ENCODE results near the gene TTC23.
"Not testable (repeated sequence)": the region's sequence is repeated elsewhere in the genome, so short reads cannot be mapped to it uniquely, and the experiment has no call there.

Gene TTC23

DNA sequence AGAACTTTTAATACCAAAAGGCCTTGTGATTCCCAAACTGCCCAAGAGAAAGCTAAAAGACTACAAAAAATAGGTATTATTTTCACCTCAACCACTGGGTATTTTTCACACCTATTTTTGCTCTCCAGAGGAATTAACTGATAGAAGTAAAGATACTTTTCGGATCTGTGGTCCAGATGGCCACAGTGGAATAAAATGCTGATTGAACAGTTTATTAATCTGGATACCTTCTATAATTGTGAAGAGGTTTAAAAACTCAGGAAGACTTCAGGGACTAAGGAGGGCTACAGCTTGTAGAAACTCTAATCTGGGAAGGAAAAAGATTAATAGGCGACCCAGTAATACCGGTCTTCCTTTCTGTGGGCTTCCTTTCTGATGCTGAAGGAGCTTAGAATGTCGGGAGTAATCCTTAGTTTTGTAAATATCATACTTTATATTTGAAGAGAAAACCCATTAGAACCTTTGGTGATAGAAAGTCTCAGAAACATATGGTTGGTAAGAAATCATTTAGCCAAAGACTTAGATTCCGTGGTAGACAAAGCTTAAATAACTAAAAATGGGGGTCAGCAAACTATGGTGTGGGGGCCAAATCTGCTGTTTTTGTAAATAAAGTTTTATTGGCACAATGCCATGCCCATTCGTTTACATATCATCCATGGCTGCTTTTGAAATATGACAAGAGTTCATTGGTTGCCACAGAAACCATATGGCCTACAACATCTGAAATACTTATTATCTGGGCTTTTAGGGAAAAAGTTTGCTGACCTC, 47.8 kb downstream of the TTC23 start:
- no peak for DNase-seq (ENCODE audit: low read depth, low spot score)

DNA sequence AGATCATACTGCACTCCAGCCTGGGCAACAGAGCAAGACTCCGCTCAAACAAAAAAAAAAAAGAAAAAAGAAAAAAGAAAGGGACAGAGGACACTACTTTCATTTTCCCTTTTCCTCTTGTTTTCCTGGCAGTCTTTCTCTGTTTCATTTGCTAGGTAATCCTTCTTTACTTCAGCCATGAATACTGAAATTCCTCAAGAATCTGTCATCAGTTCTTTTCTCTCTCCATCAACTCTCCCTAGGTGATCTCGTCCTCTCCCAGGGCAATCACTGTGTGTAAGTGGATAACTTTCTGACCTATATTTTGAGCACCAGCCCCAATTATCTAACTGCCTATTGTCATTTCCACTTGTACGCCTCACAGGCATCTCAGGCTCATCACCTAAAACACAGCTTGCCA, 51.5 kb downstream of the TTC23 start:
- DNase-seq (ENCODE audit: low read depth, low spot score): no peak

DNA sequence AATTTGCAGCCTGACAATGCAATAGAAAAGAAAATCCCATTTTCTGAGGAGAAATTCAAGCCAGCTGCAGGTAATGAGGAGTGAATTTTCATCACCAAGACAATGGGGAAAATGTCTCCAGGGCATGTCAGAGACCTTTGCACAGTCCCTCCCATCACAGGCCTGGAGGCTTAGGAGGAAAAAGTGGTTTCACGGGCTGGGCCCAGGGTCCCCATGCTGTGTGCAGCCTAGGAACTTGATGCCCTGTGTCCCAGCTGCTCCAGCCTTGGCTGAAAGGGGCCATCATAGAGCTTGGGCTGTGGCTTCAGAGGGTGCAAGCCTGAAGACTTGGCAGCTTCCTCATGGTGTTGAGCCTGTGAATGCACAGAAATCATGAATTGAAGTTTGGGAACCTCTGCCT, 57.2 kb downstream of the TTC23 start:
- DNase-seq (ENCODE audit: low read depth, low spot score): not testable (repeated sequence)

DNA sequence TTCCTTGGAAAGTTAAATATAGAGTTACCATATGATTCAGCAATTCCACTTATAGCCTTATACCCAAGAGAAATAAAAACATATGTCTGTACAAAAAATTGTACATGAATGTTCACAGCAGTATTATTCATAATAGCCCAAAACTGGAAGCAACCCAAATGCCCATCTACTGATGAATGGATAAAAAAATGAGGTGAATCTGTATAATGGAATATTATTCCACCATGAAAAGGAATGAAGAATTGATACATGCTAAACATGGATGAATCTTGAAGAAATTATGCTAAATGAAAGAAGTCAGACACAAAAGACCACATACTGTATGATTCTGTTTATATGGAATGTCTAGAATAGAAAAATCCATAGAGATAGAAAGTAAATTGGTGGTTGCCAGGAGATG, 61.4 kb downstream of the TTC23 start:
- DNase-seq (ENCODE audit: low read depth, low spot score): no peak

DNA sequence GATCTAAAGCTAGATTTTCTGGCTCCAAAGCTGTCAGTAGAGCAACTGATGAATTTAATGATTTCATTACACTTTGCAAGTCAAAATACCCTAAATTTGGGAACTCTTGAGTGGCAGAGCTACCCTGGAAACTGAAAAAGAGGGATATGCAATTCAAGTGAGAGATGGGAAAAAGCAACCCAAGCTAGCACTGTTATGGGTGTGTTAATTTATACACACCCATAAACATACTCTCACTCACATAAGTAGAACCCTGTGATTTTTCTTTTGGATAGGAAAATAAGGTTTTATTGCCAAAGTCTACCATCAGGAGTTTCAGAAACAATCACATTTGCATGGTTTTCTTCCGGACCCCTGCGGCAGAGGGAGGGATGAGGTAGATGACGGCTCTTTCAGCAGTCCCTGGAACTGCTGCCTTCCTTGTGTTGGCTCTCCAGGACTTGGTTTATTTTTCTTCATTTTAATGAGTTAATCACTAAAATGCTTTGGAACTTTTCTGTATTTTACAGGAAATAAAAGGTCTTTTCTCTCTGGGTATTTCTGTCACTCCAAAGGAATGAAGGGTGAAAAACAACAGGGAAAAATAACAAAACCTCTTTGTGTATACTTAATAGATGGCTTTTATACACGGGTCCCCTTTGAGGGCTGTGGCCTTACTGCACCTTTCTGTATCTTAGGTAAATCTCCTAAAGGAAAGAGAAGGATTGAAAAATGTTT, 63.8 kb downstream of the TTC23 start:
- no peak for DNase-seq (ENCODE audit: low read depth, low spot score)

DNA sequence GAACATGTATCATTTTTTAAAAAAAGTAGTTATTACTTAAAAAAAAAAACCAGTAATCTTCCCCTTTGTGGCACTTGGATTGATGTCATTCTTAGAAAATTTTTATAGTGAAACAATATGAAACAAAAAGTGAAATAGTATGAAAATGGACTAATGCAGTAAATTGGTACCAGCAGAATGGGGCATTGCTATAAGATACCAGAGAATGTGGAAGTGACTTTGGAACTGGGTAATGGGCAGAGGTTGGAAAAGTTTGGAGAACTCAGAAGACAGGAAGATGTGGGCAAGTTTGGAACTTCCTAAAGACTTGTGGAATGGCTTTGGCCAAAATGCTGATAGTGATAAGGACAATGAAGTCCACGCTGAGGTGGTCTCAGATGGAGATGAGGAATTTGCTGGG, 66.6 kb downstream of the TTC23 start:
- DNase-seq (ENCODE audit: low read depth, low spot score): no peak

DNA sequence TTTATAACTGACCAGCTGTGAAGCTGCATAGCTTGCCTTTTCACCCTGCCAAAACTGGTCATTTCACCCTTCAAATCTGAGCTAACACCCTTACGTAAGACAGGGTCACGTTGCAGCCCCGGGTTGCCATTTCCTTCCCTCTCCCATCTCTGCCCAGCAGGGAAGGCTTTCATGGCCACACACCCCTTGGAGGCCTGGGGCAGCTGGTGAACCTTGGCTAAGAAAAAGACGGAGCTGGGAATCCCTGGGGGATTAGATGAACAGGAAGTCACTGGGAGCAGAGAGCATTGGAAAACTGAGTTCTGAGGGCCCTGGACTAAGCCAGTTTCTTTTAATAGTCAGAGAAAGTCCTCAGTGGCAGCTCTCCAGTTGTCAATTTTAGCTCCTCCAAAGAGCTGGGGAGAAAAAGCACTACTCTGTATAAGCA, 67.8 kb downstream of the TTC23 start:
- DNase-seq (ENCODE audit: low read depth, low spot score): no peak

DNA sequence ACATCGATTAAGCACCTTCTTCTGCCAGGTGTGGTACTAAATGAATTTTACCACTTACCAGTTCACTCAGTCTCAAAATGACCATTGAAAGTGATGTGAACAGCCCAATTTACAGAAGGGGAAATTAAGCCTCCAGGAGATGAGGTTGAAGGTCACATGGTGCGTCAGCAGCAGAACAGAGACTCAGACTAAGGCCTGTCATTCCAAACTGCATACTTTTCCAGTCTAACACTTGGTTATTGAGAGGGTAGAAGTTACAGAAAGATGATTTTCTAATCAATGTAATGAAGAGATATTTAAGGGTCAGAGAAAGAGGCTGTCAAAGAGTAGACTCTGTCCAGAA, 68.4 kb downstream of the TTC23 start:
- DNase-seq (ENCODE audit: low read depth, low spot score): no peak

DNA sequence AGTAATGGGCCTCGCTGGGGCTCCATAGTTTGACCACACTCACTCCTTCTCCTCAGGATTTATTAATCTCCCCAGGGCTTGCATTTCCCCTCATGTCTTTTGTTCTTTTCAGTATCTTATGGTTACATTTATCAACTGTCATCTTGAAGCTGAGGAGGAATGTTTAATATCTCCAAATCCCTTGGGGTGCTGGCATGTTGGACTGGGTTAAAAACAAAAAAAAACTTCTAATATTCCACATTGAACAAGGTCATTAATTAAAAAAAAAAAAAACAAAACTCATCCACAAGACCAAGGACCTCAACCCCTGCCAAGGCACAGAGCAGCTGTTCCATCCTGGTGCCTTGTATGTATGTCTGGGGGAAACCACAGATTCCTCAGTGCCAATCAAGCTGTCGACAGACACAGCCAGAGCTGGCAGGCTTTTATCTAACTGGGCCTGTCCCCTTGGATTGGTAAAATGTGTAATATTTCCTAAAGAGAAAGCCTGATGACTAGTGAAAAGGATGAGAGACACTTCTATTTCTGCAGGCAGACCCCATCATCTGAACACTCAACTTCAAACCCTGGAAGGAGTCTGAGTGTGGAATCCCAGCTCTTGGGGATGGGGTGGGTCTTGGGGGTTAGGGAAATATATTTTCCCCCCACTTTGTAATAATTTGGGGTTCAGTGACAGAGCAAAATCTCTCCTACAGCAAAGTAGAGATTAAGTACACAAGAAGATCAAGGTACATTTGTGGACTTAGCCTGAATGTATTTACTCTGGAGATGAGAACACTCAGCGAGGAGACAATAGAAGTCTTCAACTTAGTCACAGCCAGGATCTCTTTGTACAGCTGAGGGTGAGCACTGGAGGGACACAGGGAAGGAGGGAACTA, 69.1 kb downstream of the TTC23 start:
- DNase-seq (ENCODE audit: low read depth, low spot score): no peak

DNA sequence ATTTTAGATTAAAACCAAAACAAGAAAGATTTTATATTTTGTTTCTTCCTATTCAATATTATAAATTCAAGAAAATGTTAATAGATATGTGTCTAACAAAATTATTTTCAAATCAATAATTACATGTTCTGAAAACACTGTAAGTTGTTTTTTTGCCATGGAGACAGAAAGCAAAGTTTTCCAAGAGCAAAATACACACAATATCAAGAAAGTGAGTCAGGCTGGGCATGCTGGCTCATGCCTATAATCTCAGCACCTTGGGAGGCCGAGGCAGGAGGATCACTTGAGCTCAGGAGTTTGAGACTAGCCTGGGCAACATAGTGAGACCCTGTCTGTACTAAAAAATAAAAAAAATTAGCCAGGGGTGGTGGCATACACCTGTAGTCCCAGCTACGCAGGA, 71.7 kb downstream of the TTC23 start:
- no peak for DNase-seq (ENCODE audit: low read depth, low spot score)

DNA sequence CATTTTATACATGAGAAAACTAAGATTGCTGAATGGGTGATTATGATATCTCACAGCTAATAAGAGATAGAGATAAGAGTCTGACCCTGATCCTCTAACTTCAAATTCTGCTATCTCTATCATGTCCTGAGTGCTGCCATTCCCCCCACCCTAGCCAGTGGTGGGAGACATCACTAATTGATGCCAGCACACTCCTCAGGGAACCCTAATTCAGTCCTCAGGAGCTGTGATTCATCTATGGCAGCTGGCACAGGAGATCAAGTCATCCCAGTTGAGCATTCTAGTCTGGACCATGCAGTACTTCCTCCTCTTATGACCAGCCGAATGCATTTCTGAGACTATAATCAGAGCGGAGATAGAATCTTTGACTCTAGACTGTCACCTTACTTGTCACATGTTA, 72.6 kb downstream of the TTC23 start:
- no peak for DNase-seq (ENCODE audit: low read depth, low spot score)

DNA sequence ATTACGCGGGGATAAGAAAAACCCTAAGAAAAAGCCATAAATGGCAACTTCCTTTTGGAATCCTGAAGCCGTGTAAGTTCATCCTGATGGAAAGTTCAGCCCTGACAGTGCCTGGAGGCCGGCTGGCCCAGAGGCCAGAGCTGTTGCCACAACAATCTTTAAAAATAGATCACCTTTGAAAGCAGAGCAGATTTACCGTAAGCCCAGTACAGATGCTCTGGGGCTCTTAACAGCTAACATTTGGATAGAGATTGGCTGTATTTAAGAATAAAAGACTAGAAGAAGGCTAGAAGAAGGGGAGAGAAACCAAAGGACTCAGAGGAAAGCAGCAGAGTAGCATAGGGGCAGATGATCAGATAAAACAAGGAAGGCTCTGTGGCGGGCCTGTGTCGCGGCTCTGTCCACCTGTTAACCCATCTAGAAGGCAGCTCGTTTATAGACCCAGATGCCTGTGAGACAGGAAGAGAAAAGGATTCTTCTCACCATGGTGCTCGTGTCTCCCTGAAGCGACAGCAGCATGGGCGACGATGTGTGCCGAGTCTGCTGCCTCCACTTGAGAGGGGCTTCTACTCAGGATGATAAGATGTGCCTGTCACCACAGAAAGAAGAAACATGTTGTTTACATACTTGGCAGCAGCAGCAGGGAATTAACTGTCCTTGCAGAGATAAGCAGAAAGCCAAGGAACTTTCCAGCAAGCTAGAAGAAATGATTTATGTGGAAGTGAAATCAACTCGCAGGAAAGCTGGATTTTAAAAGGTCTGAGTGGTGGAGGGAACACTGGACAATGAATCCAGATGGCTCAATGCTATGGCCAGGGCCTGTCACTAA, 74.6 kb downstream of the TTC23 start:
- no peak for DNase-seq (ENCODE audit: low read depth, low spot score)

DNA sequence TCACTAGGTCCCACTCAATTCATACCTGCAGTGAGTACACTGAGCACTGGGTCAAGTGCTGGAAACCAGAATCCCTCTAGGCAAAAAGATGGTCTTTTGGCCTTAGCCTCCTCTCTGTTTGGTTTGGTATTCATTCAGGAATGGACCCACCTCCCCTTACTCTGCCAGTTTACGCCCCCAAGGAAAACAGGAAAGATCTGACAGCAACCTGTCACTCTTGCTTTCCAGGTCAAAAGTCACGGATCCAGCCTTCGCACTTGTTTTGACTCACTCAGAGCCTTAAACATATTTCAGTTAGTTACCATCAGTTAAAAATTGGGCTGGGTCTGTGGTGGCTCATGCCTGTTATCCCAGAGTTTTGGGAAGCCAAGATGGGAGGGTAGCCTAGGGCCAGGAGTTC, 76.4 kb downstream of the TTC23 start:
- DNase-seq (ENCODE audit: low read depth, low spot score): no peak

DNA sequence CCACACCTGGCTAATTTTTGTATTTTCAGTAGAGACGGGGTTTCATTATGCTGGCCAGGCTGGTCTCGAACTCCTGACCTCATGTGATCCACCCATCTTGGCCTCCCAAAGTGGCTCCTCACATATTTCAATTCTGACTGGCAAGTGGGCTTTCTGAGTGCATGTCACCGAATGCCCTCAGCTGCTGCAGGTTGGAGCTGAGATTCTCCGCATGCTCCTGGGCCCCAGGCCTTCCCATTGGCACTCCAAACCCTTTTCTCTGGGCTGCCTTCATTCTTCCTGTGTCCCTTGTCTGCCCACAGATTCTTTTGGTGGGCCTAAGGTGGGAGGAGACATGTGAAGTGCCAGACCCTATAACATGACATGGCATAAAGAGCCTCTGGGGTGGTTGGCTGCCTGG, 77.2 kb downstream of the TTC23 start:
- DNase-seq (ENCODE audit: low read depth, low spot score): no peak

DNA sequence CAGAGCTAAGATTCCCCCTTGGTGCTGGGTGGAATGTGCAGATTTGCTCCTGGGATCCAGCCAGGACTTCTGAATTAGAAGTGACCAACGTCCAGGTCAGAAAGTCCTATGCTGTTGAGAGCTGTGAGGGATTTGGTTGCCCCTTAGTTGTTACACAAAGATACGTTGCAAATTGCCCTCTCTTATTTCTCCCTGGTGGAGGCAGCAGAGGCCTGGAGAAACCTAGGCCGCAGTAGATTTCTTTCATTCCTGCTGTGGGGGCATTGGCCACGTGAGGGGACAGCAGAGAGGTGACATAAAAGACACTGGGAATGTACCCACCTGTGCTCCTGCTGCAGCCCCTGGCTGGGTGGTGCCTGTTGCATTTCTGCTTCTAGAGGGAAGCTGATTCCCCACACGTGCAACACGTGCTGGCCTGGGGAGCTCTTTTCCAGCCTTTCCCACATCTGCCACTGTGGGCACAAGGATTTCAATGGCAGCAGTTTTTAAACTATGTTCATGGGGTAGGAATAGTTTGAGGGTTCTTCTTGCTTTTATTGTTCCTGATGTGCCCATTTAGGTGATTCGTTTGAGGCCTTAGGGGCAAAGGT, 78.8 kb downstream of the TTC23 start:
- no peak for DNase-seq (ENCODE audit: low read depth, low spot score)

DNA sequence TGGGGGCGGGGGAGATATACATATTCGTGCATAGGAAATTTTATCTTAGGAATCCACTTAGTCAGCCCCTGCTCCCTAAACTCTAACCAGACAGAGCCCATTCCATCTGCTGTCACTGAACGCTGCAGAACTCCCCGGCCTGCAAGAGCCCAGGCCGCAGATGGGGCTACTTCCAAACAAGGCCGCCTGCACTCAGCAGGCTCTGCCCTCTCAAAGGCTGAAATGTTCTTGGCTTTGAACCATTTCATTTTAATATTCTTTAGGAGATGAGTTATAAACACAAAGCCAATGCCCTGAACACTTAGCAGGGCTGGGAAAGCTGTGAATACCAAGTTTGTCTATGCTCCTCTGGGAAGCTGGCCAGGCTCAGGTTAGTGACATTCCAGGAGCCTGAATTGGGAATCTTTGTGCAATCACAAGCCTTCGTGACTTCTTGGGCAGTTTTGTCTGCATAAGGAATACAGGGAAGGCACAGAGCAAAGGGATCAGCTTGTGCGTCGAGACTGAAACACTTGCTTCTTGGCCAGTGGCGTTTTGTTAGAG, 79.5 kb downstream of the TTC23 start:
- no peak for DNase-seq (ENCODE audit: low read depth, low spot score)

DNA sequence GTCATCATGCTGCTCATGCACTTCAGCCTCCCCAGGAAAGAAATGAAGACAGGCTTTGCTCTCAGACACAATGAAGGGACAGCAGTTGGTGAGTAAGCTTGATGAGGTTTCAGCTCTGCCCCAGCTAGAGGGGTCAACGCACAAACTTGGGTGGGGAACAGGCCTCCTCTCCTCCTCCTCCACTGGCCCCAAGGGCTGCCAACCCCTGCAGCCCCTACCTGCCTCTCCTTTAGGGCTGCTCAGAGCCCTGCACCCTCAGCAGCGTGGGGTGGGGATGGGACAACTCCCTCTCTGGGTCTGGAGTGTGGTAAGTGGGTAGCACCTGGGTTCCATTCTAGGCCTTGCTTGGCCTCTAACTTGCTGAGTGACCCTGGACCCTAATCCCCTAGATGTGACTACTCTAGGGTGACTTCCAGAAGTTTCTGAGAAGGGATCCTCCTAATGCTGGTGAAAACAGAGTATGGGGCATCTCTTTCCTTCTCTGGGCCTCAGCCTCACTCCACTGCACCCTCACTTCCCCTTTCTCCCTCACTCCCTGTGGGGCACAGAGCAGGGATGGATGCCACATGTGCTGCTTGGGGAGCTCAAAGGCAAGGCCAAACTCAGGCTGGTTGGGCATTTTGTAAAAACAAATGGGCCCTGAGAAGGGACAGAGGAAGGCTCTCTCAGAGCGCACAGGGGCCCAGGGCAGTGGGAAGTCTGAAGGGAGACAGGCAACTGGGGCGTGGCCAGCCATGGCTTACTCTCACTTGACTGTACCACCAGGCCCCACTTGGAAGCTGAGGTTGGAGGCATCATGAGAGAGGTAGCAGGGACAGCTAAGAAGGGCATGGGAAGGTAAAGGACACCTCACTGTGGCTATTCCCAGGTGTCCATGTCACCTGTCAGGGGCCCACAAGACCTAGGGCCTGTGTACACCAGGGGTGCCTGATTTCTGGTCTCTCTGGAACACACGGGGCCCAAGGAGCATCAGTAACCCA, 80.5 kb downstream of the TTC23 start:
- no peak for DNase-seq (ENCODE audit: low read depth, low spot score)

DNA sequence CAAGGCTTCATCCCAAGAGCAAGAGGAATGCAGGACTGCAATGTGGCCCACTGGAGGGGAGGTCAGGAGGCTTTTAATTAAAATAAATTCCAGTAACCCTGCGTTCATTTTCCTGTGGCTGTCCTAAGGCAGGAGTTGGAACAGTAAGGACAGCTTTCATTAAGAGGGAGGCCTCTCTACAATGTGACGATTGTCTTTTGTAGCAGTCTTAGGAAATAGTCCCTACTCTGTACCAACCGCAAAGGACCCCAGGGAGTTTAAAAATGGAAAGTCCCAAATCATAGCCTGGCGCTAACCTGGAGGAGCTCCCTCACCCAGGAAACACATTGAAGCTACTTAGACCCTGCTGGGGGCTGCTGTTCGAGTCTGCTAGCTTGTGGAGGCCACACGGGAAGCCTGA, 81.7 kb downstream of the TTC23 start:
- DNase-seq (ENCODE audit: low read depth, low spot score): no peak

DNA sequence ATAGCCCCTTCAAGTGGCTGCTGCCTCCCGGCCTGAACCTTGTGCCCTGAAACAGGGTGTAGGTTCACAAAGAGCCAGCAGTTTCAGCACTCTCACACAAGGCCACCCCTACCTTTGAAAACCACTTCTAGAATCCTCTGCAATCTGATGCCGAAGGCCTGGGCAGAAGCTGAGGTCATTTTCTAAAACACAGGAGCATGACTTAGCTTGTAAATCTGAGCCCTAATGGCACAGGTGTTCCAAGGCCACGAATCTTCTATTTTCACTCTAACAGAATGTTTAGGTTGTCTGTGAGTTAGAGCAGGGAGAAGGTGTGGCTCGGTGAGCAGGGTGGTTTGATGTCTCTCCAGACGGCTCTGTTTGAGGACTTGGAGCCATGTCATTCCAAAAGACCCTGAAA, 82.2 kb downstream of the TTC23 start:
- no peak for DNase-seq (ENCODE audit: low read depth, low spot score)

All from smooth muscle cell of the brain vasculature (primary cell).